Nephron (organoid): ENCODE measurements around the gene ATP5F1E.
"Not testable (repeated sequence)": the region's sequence is repeated elsewhere in the genome, so short reads cannot be mapped to it uniquely, and the experiment has no call there.

ENCODE experiments used
- H3K27ac Mint-ChIP-seq, 3 experiments: 2 replicates each; pipeline ENCODE4 v1.8.0; 2020; ENCODE audit warnings: mixed read lengths in 3 of 3, mild to moderate bottlenecking in 2 of 3, moderate library complexity in 1 of 3
- H3K27me3 Mint-ChIP-seq: 2 replicates; pipeline ENCODE4 v1.8.0; 2021; ENCODE audit warnings: low read depth, mild to moderate bottlenecking, moderate library complexity, mixed read lengths
- H3K36me3 Mint-ChIP-seq: 2 replicates; pipeline ENCODE4 v1.8.0; 2020; ENCODE audit warnings: low read depth, mixed read lengths
- H3K4me1 Mint-ChIP-seq: 2 replicates; pipeline ENCODE4 v1.8.0; 2020; ENCODE audit warnings: mixed read lengths
- H3K4me3 Mint-ChIP-seq, 3 experiments: 2 replicates each; pipeline ENCODE4 v1.8.0; 2020; ENCODE audit warnings: mild to moderate bottlenecking in 3 of 3, mixed read lengths in 3 of 3, moderate library complexity in 2 of 3
- H3K9me3 Mint-ChIP-seq: 2 replicates; pipeline ENCODE4 v1.8.0; 2020; ENCODE audit warnings: mixed read lengths
- TF ChIP-seq, protein P1 (sequence below), 3 experiments: fragments of 200-600 bp; sonication (generic); IDR thresholded peaks; one replicate each; pipeline ENCODE4 v1.5.0; 2021; ENCODE audit warnings: antibody characterized with exemption in 3 of 3; ENCODE audit not compliant: unreplicated experiment in 3 of 3

ATP5F1E gene

GRCh38 chr20:59042796-59043631 is 10.9 kb upstream of the ATP5F1E start:
- H3K27me3 Mint-ChIP-seq = no peaks in the 10 kb centered on the region
- peak overlapping the region; percentile 73 to 92 (median 86) for H3K4me3 Mint-ChIP-seq
- no peaks in the 10 kb centered on the region for H3K9me3 Mint-ChIP-seq
- H3K4me1 Mint-ChIP-seq = peaks cover 31% of the 10 kb centered on the region
- peak overlapping the region; percentile 52 to 83 (median 61) for H3K27ac Mint-ChIP-seq
- H3K36me3 Mint-ChIP-seq = peaks cover 13% of the 10 kb centered on the region
- TF ChIP-seq, protein P1, sequence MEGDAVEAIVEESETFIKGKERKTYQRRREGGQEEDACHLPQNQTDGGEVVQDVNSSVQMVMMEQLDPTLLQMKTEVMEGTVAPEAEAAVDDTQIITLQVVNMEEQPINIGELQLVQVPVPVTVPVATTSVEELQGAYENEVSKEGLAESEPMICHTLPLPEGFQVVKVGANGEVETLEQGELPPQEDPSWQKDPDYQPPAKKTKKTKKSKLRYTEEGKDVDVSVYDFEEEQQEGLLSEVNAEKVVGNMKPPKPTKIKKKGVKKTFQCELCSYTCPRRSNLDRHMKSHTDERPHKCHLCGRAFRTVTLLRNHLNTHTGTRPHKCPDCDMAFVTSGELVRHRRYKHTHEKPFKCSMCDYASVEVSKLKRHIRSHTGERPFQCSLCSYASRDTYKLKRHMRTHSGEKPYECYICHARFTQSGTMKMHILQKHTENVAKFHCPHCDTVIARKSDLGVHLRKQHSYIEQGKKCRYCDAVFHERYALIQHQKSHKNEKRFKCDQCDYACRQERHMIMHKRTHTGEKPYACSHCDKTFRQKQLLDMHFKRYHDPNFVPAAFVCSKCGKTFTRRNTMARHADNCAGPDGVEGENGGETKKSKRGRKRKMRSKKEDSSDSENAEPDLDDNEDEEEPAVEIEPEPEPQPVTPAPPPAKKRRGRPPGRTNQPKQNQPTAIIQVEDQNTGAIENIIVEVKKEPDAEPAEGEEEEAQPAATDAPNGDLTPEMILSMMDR (IDR thresholded peaks at IDR 0.05; ENCODE audit: unreplicated experiment in 3 of 3) = no peak

DNA sequence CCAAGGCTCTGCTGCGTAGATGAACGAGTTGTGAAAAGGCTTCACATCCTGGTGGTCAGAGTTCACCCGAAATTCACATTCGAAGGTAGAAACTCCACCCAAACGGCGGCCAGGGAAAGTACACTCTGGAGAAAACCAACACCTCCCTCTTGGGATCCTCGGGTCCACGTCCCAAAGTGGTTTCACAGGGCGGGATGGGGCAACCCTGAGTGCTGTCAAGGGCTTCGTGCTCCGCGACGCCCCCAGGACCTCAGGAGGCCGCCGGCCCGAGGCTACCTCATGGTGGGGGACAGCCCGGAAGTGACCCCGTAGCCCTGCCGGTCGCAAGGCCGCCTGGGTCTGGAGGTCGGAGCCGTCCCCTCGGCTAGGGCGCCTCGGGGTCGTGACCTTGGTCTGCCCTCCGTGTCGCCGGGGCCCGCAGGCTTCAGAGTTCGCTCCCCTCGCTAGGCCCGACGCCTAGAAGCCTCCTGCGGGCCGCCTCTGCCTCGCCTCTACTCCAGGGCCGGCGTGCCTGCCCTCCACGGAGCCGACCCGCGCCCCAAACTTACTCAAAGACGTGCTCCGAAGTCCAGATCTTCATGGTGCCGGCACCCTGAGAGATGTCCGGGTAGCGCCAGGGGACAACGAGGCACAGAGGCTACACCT is 10.1 kb upstream of the ATP5F1E start, which contains the start of gene PRELID3B:
Gene PRELID3B (minus strand): TSS at position 636 of the 645 bp plus-strand sequence. CDS start 56 bp downstream, at position 580.
- no peaks in the 10 kb centered on the region for H3K27me3 Mint-ChIP-seq
- H3K4me3 Mint-ChIP-seq = peak within 1 kb of the TSS; percentile 73 to 92 (median 86)
- peaks cover 21% of the 10 kb centered on the region for H3K36me3 Mint-ChIP-seq
- H3K9me3 Mint-ChIP-seq = no peaks in the 10 kb centered on the region
- TF ChIP-seq, protein P1 (IDR thresholded peaks at IDR 0.05; ENCODE audit: unreplicated experiment in 3 of 3) = no peak
- H3K27ac Mint-ChIP-seq = peak within 1 kb of the TSS; percentile 52 to 83 (median 61)
- peaks cover 31% of the 10 kb centered on the region for H3K4me1 Mint-ChIP-seq

- not testable (repeated sequence) for H3K9me3 Mint-ChIP-seq, H3K27me3 Mint-ChIP-seq
- Mint-ChIP-seq H3K27ac (peak overlapping the region in 1 of 3 experiments; percentile 68), H3K36me3 (peaks cover 29% of the 10 kb centered on the region), H3K4me3 (peak overlapping the region; percentile 73 to 86 (median 83)), H3K4me1 (peaks cover 31% of the 10 kb centered on the region)
Measured at GRCh38 chr20:59041487-59041886, 9.4 kb upstream of the ATP5F1E start.

DNA sequence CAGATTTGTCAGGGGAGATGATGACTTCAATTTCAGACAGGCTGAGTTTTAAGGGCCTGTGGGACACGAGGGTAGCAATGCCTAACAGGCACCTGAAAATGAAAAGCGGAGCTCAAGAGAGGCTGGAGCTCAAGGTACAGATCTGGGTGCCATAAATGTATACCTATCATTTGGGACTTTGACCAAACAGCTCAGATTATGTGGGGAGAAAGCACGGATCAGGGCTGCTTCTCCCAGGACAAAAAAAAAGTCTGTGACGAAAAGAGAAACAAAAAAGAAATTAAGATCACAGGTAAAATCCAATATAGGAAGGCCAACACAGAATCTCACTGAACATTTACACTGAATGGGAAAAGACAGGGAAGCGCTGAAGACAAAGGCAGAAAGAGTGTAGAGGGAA is 8.5 kb upstream of the ATP5F1E start:
- Mint-ChIP-seq H3K4me3 (peak overlapping the region; percentile 73 to 86 (median 83)), H3K27ac (peak overlapping the region in 2 of 3 experiments; percentile 19 to 68), H3K9me3 (no peaks in the 10 kb centered on the region), H3K36me3 (peaks cover 36% of the 10 kb centered on the region), H3K4me1 (peaks cover 31% of the 10 kb centered on the region), H3K27me3 (no peaks in the 10 kb centered on the region)
- TF ChIP-seq, protein P1 (IDR thresholded peaks at IDR 0.05; ENCODE audit: unreplicated experiment in 3 of 3) = no peak

- TF ChIP-seq, protein P1 (IDR thresholded peaks at IDR 0.05; ENCODE audit: unreplicated experiment in 3 of 3) = no peak
- H3K9me3 Mint-ChIP-seq = no peaks in the 10 kb centered on the region
- H3K27ac Mint-ChIP-seq = no peak overlapping the region
- H3K36me3 Mint-ChIP-seq = peaks cover 46% of the 10 kb centered on the region
- no peaks in the 10 kb centered on the region for H3K27me3 Mint-ChIP-seq
- no peak overlapping the region for H3K4me3 Mint-ChIP-seq
- H3K4me1 Mint-ChIP-seq = peaks cover 31% of the 10 kb centered on the region
Measured at GRCh38 chr20:59039233-59039632, 7.1 kb upstream of the ATP5F1E start.

DNA sequence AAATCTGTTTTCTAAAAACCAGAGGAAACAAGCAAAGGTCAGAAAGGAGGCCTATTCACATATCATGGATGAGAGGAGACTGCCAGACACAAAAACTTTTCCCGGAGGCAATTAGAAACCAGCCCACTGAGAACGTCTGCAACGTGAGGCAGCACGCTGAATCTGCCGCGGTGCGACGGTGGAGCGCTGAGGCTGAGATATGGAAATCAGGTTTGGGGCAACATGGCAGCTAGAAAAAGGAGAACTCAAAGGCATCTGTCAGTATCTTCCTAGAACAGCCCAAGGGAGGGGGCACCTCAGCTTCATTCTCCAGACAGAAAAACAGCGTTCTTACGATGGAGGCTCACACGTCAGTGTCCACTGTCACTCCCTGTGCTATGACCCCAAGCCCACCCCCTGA is 5.3 kb upstream of the ATP5F1E start:
- Mint-ChIP-seq H3K36me3 (peaks cover 50% of the 10 kb centered on the region), H3K9me3 (no peaks in the 10 kb centered on the region), H3K4me3 (no peak overlapping the region), H3K27me3 (no peaks in the 10 kb centered on the region), H3K4me1 (peaks cover 37% of the 10 kb centered on the region), H3K27ac (no peak overlapping the region)
- TF ChIP-seq, protein P1 (IDR thresholded peaks at IDR 0.05; ENCODE audit: unreplicated experiment in 3 of 3) = no peak
